IMR-90 (cell line): ENCODE data around the gene GLYAT.

Experiments used
- BHLHE40 ChIP-seq: fragments of 150-350 bp; IDR thresholded peaks from 2 replicates; pipeline ENCODE4 v1.6.1; 2016; ENCODE audit warnings: mild to moderate bottlenecking, low read depth, low read length
- CEBPB ChIP-seq: IDR thresholded peaks from 2 replicates; pipeline ENCODE4 v1.6.1; 2012; ENCODE audit warnings: low read depth, low read length, improper control_type of control experiment
- CTCF ChIP-seq: conservative IDR thresholded peaks from 2 replicates; pipeline ENCODE4 v1.5.1; 2012; ENCODE audit warnings: mild to moderate bottlenecking, low read depth, low read length, improper control_type of control experiment
- POLR2A ChIP-seq: IDR thresholded peaks from 2 replicates; pipeline ENCODE4 v1.6.1; 2012; ENCODE audit warnings: mild to moderate bottlenecking, low read depth, low read length
- RAD21 ChIP-seq: IDR thresholded peaks from 2 replicates; pipeline ENCODE4 v1.6.1; 2012; ENCODE audit warnings: low read length, improper control_type of control experiment
- RCOR1 ChIP-seq: IDR thresholded peaks from 2 replicates; pipeline ENCODE4 v1.6.1; 2012; ENCODE audit warnings: mild to moderate bottlenecking, low read length, improper control_type of control experiment; ENCODE audit not compliant: insufficient replicate concordance
- RFX5 ChIP-seq: IDR thresholded peaks from 2 replicates; pipeline ENCODE4 v1.8.0; 2012; ENCODE audit warnings: low read depth, mild to moderate bottlenecking, low read length, moderate library complexity
- SMC3 ChIP-seq: fragments of 150-350 bp; IDR thresholded peaks from 2 replicates; pipeline ENCODE4 v1.6.1; 2016; ENCODE audit warnings: low read depth, mild to moderate bottlenecking, antibody characterized with exemption, low read length, moderate library complexity

- TF ChIP-seq CTCF, result no peak
- no peak for TF ChIP-seq POLR2A
- TF ChIP-seq RCOR1, result no peak
- TF ChIP-seq BHLHE40, result no peak
- no peak for TF ChIP-seq SMC3
- TF ChIP-seq RFX5, result no peak
- no peak for TF ChIP-seq CEBPB
- TF ChIP-seq RAD21, result no peak
Measured at GRCh38 chr11:58726737-58727414, 4.9 kb downstream of the GLYAT start.
